Mesothelial cell of epicardium (in vitro differentiated cells): Measurements from ENCODE around the gene BBS9. TPM values are rescaled to one million over a fixed set of nuclear protein-coding genes. Genes with fewer than 3 reads are reported as not detected.
"Not testable (repeated sequence)": the region's sequence is repeated elsewhere in the genome, so short reads cannot be mapped to it uniquely, and the experiment has no call there.

Source experiments
- DNase-seq, 2 experiments: peaks; one replicate each; pipeline ENCODE4 v3.0.0; 2021; ENCODE audit warnings: low spot score in 2 of 2; ENCODE audit not compliant: unreplicated experiment in 2 of 2
- H3K27ac Mint-ChIP-seq: 2 replicates; pipeline ENCODE4 v1.8.0; 2021; ENCODE audit warnings: mixed read lengths
- H3K27me3 Mint-ChIP-seq: 2 replicates; pipeline ENCODE4 v1.8.0; 2021; ENCODE audit warnings: low read depth, mixed read lengths
- H3K36me3 Mint-ChIP-seq: 2 replicates; pipeline ENCODE4 v1.8.0; 2021; ENCODE audit warnings: mixed read lengths
- H3K4me1 Mint-ChIP-seq: 2 replicates; pipeline ENCODE4 v1.8.0; 2021; ENCODE audit warnings: mixed read lengths
- H3K4me3 Mint-ChIP-seq: 2 replicates; pipeline ENCODE4 v1.8.0; 2021; ENCODE audit warnings: mild to moderate bottlenecking, moderate library complexity, mixed read lengths
- H3K9me3 Mint-ChIP-seq: 2 replicates; pipeline ENCODE4 v1.8.0; 2021; ENCODE audit warnings: mixed read lengths
- CTCF ChIP-seq: fragments of 200-600 bp; sonication (generic); IDR thresholded peaks from one replicate; pipeline ENCODE4 v1.5.0; 2021; ENCODE audit warnings: antibody characterized with exemption; ENCODE audit not compliant: unreplicated experiment
- total RNA-seq: library from RNA; stranded (reverse); gene quantifications from 3 replicates; pipeline ENCODE4 v1.2.1, GENCODE V29; 2021

BBS9 gene
- total RNA-seq, 1 donor from 2014 or later, result 26.9 TPM

GRCh38 chr7:33298848-33299247 is 169.5 kb downstream of the BBS9 start:
- Mint-ChIP-seq H3K27ac (no peak overlapping the region), H3K27me3 (no peaks in the 10 kb centered on the region), H3K9me3 (peaks cover 33% of the 10 kb centered on the region), H3K4me1 (no peaks in the 10 kb centered on the region), H3K36me3 (peaks cover 37% of the 10 kb centered on the region), H3K4me3 (no peak overlapping the region)
- no peak for TF ChIP-seq CTCF
- DNase-seq, result no peak

DNA sequence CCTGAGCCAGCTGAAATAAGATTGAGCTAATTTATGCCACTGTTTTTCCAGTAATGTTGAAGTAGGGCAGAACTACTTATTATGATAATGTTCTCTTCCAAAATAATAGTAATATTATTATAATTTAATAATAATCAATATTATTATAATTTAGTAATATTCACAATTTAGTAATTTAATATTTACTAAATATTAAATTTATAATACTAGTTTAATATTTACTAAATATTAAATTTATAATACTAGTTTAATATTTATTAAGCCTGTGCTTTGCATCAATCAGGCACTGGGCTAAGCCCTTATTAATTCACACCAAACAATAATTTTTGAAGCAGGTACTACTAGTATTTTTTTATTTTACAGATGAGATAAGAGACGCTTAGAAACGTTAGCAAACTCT is 170.1 kb downstream of the BBS9 start:
- Mint-ChIP-seq H3K4me1 (no peaks in the 10 kb centered on the region), H3K9me3 (peaks cover 33% of the 10 kb centered on the region), H3K27me3 (no peaks in the 10 kb centered on the region), H3K4me3 (no peak overlapping the region), H3K27ac (no peak overlapping the region), H3K36me3 (peaks cover 38% of the 10 kb centered on the region)
- no peak for DNase-seq
- no peak for TF ChIP-seq CTCF

DNA sequence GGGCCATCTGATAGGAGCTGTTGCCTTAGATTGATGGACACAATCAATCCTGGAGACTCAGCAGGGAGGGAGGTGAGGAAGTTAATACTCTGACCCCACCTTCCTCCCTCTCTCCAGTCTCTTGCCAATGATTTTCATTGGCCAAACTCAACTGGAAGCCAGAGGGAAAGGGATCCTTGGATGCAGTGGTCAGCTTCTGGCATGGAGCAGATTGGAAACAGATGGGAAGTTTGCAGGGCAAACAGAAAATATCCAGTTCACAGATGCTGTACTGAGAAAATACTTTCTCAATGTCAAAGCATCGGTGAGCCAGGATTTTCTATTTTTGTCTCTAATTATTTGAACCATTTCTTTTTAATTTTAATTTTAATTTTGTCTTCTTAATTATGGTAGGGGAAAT is 170.8 kb downstream of the BBS9 start:
- no peaks in the 10 kb centered on the region for H3K27me3 Mint-ChIP-seq
- H3K9me3 Mint-ChIP-seq, result peaks cover 34% of the 10 kb centered on the region
- no peak overlapping the region for H3K27ac Mint-ChIP-seq
- no peak for TF ChIP-seq CTCF
- H3K4me1 Mint-ChIP-seq, result no peaks in the 10 kb centered on the region
- no peak overlapping the region for H3K4me3 Mint-ChIP-seq
- H3K36me3 Mint-ChIP-seq, result peaks cover 39% of the 10 kb centered on the region
- no peak for DNase-seq

GRCh38 chr7:33300742-33301141 is 171.4 kb downstream of the BBS9 start:
- Mint-ChIP-seq H3K4me1 (no peaks in the 10 kb centered on the region), H3K36me3 (peaks cover 45% of the 10 kb centered on the region), H3K9me3 (peaks cover 40% of the 10 kb centered on the region), H3K27me3 (no peaks in the 10 kb centered on the region), H3K4me3 (no peak overlapping the region), H3K27ac (no peak overlapping the region)
- TF ChIP-seq CTCF, result no peak
- DNase-seq, result no peak

DNA sequence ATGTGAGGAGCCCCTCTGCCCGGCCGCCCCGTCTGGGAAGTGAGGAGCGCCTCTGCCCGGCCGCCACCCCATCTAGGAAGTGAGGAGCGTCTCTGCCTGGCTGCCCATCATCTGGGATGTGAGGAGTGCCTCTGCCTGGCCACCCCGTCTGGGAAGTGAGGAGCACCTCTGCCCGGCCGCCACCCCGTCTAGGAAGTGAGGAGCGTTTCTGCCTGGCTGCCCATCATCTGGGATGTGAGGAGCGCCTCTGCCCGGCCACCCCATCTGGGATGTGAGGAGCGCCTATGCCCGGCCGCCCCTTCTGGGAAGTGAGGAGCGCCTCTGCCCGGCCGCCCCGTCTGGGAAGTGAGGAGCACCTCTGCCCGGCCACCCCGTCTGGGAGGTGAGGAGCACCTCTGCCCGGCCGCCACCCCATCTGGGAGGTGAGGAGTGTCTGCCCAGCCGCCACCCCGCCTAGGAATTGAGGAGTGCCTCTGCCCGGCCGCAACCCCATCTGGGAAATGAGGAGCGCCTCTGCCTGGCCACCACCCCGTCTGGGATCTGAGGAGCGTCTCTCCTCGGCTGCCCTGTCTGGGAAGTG is 174.7 kb downstream of the BBS9 start:
- not testable (repeated sequence) for DNase-seq, H3K27me3 Mint-ChIP-seq, H3K4me1 Mint-ChIP-seq, H3K4me3 Mint-ChIP-seq, H3K27ac Mint-ChIP-seq
- peaks cover 47% of the 10 kb centered on the region for H3K36me3 Mint-ChIP-seq
- H3K9me3 Mint-ChIP-seq, result peaks cover 44% of the 10 kb centered on the region

GRCh38 chr7:33307205-33307604 is 177.8 kb downstream of the BBS9 start:
- Mint-ChIP-seq H3K27ac (no peak overlapping the region), H3K36me3 (peaks cover 27% of the 10 kb centered on the region), H3K4me1 (peaks cover 2% of the 10 kb centered on the region), H3K4me3 (no peak overlapping the region), H3K27me3 (no peaks in the 10 kb centered on the region), H3K9me3 (peaks cover 21% of the 10 kb centered on the region)
- no peak for TF ChIP-seq CTCF
- DNase-seq, result no peak
